GM19467 (cell line): ENCODE measurements around the gene PDF.

ENCODE experiments used
- ATAC-seq: cut with Tn5 transposase; IDR thresholded peaks from one replicate; pipeline ENCODE4 v1.9.1; 2021; ENCODE audit warnings: mild to moderate bottlenecking, moderate library complexity; ENCODE audit not compliant: unreplicated experiment

The PDF gene

GRCh38 chr16:69285240-69285639, 45.1 kb downstream of the PDF start:
- no peak for ATAC-seq

GRCh38 chr16:69283851-69284250, 46.5 kb downstream of the PDF start:
- ATAC-seq, result no peak

GRCh38 chr16:69277413-69277812, 53.0 kb downstream of the PDF start:
- ATAC-seq, result no peak
